Transverse colon (tissue), 4 donors: Measurements from ENCODE around the gene CEP41.

Experiments
- EP300 ChIP-seq: sonication (generic); formaldehyde crosslinking; IDR thresholded peaks from one replicate; pipeline ENCODE4 v1.6.1; 2017; ENCODE audit warnings: antibody characterized with exemption, low read depth
- POLR2A ChIP-seq: fragments of 450-650 bp; IDR thresholded peaks from one replicate; pipeline ENCODE4 v1.6.1; 2016; ENCODE audit warnings: antibody characterized with exemption, mild to moderate bottlenecking, moderate library complexity
- POLR2AphosphoS5 ChIP-seq, 3 donors: sonication (generic); formaldehyde crosslinking; IDR thresholded peaks; one replicate each; pipeline ENCODE4 v1.6.1; 2016; ENCODE audit warnings: antibody characterized with exemption in 3 of 3
- TF ChIP-seq, protein P1 (sequence below), 5 experiments: fragments of 200-600 bp in 3 of 5; fragments of 450-650 bp in 2 of 5; sonication (generic) in 3 of 5; IDR thresholded peaks; 1 replicate in 2 of 5; 2 replicates in 3 of 5; pipeline ENCODE4 v1.5.1; 2016 to 2017; ENCODE audit warnings: antibody characterized with exemption in 5 of 5, inconsistent platforms in 3 of 5, mild to moderate bottlenecking in 2 of 5, moderate library complexity in 1 of 5

DNA sequence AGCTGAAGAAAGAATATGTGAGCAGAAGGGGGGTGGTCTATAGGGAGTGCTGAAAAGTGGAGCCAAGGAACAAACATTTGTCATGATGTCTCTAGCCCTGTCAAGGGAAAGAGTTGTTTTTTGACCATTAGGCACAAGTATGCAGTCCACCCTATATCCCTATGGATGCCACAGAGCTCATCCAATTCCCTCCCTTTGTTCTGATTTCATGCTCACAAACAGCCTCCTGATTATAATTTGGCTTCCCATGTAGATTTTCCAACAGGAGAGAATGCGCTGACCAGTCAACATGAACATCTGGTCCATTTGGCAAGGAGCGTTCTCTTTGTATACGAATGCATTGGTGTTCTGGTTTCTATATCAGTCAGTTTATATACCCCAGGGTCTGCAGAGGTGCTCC, 12.1 kb upstream of the CEP41 start:
- TF ChIP-seq, protein P1, sequence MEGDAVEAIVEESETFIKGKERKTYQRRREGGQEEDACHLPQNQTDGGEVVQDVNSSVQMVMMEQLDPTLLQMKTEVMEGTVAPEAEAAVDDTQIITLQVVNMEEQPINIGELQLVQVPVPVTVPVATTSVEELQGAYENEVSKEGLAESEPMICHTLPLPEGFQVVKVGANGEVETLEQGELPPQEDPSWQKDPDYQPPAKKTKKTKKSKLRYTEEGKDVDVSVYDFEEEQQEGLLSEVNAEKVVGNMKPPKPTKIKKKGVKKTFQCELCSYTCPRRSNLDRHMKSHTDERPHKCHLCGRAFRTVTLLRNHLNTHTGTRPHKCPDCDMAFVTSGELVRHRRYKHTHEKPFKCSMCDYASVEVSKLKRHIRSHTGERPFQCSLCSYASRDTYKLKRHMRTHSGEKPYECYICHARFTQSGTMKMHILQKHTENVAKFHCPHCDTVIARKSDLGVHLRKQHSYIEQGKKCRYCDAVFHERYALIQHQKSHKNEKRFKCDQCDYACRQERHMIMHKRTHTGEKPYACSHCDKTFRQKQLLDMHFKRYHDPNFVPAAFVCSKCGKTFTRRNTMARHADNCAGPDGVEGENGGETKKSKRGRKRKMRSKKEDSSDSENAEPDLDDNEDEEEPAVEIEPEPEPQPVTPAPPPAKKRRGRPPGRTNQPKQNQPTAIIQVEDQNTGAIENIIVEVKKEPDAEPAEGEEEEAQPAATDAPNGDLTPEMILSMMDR (IDR thresholded peaks at IDR 0.05), result no peak
- TF ChIP-seq POLR2A (no peak), POLR2AphosphoS5 (IDR thresholded peaks at IDR 0.05) (no peak), EP300 (no peak)
